ENCODE results near the gene PRPF39. TPM values are rescaled to one million over a fixed set of nuclear protein-coding genes. Genes with fewer than 3 reads are reported as not detected.

Gene PRPF39
- total and polyA plus RNA-seq, 2 experiments from 2014 or later, result 30.4 to 40.7 TPM

- H3K27ac ChIP-seq, result peak overlapping the region; percentile 52
- no peaks in the 10 kb centered on the region for H3K4me1 ChIP-seq (ENCODE audit: low read depth)
- no peak for DNase-seq (ENCODE audit: low read depth in 1 of 2, low spot score in 1 of 2)
- no peaks in the 10 kb centered on the region for H3K27me3 ChIP-seq
- TF ChIP-seq, protein P1, sequence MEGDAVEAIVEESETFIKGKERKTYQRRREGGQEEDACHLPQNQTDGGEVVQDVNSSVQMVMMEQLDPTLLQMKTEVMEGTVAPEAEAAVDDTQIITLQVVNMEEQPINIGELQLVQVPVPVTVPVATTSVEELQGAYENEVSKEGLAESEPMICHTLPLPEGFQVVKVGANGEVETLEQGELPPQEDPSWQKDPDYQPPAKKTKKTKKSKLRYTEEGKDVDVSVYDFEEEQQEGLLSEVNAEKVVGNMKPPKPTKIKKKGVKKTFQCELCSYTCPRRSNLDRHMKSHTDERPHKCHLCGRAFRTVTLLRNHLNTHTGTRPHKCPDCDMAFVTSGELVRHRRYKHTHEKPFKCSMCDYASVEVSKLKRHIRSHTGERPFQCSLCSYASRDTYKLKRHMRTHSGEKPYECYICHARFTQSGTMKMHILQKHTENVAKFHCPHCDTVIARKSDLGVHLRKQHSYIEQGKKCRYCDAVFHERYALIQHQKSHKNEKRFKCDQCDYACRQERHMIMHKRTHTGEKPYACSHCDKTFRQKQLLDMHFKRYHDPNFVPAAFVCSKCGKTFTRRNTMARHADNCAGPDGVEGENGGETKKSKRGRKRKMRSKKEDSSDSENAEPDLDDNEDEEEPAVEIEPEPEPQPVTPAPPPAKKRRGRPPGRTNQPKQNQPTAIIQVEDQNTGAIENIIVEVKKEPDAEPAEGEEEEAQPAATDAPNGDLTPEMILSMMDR (IDR thresholded peaks at IDR 0.05; ENCODE audit: low read depth, low read length), result no peak
- no peak overlapping the region for H3K4me3 ChIP-seq
- no peaks in the 10 kb centered on the region for H3K9me3 ChIP-seq (ENCODE audit: low read depth)
- H3K36me3 ChIP-seq, result peaks cover 78% of the 10 kb centered on the region
Measured at GRCh38 chr14:45114327-45114726, 30.4 kb downstream of the PRPF39 start.

DNA sequence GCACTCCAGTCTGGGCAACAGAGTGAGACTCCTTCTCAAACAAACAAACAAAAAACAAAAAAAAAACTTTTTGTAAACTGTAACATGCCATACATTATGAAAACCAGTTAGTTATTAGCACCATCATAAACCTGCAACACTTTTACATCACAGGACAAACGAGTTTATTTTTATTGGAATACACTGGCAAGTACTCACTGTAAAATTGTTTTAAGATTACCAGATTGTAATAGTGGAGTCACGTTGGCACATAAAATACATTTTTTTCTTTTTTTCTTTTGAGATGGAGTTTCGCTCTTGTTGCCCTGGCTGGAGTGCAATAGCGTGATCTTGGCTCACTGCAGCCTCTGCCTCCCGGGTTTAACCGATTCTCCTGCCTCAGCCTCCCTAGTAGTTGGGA lies 34.7 kb downstream of the PRPF39 start:
- Histone ChIP-seq H3K4me1 (ENCODE audit: low read depth) (no peaks in the 10 kb centered on the region), H3K27me3 (no peaks in the 10 kb centered on the region), H3K9me3 (ENCODE audit: low read depth) (no peaks in the 10 kb centered on the region), H3K27ac (no peak overlapping the region), H3K4me3 (no peak overlapping the region), H3K36me3 (peaks cover 69% of the 10 kb centered on the region)
- no peak for DNase-seq (ENCODE audit: low read depth in 1 of 2, low spot score in 1 of 2)
- TF ChIP-seq, protein P1 (IDR thresholded peaks at IDR 0.05; ENCODE audit: low read depth, low read length), result no peak

DNA sequence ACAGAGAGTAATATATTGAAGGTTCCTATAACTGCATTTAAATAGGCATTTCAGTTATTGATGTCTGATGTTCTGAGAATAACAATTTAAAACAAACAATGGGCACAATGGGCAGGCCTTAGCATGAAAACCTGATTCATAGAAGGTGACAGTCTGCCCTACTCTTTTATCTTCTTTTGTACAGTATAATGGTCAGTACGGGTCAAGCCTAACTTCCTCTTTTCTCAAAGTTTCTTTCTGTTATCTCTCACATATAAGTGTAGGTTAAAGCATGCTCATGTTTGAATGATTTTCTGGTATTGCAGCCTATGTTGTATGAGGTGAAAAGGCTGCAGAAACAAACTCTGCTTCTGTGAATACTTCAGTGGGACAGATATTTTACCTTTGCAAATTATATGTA lies 36.2 kb downstream of the PRPF39 start:
- no peaks in the 10 kb centered on the region for H3K9me3 ChIP-seq (ENCODE audit: low read depth)
- H3K4me1 ChIP-seq (ENCODE audit: low read depth), result no peaks in the 10 kb centered on the region
- no peak for DNase-seq (ENCODE audit: low read depth in 1 of 2, low spot score in 1 of 2)
- peaks cover 62% of the 10 kb centered on the region for H3K36me3 ChIP-seq
- TF ChIP-seq, protein P1 (IDR thresholded peaks at IDR 0.05; ENCODE audit: low read depth, low read length), result no peak
- no peak overlapping the region for H3K4me3 ChIP-seq
- no peak overlapping the region for H3K27ac ChIP-seq
- H3K27me3 ChIP-seq, result no peaks in the 10 kb centered on the region

DNA sequence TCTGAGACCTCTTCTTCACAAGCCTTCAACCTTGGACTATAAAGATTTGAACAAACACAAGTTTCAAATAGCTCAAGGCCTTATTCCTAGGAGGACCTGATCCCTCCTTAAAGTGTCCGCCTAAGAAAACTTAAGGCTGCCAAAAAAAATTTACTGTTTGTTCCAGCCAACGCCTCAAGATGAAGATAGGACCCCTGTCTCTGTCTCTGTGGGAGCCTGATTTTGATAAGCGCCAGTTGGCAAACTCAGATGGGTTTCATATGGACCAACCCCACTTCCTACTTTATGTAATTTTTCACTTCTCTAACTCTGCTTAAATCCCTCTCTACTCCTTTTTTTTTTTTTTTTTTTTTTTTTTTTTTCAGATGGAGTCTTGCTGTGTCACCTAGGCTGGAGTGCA lies 39.4 kb downstream of the PRPF39 start:
- no peak for DNase-seq (ENCODE audit: low read depth in 1 of 2, low spot score in 1 of 2)
- Histone ChIP-seq H3K4me1 (ENCODE audit: low read depth) (no peaks in the 10 kb centered on the region), H3K27me3 (no peaks in the 10 kb centered on the region), H3K36me3 (peaks cover 42% of the 10 kb centered on the region), H3K4me3 (no peak overlapping the region), H3K27ac (no peak overlapping the region), H3K9me3 (ENCODE audit: low read depth) (no peaks in the 10 kb centered on the region)
- TF ChIP-seq, protein P1 (IDR thresholded peaks at IDR 0.05; ENCODE audit: low read depth, low read length), result no peak

- Histone ChIP-seq H3K27ac (no peak overlapping the region), H3K27me3 (no peaks in the 10 kb centered on the region), H3K9me3 (ENCODE audit: low read depth) (no peaks in the 10 kb centered on the region), H3K36me3 (peaks cover 22% of the 10 kb centered on the region), H3K4me3 (no peak overlapping the region), H3K4me1 (ENCODE audit: low read depth) (peaks cover 21% of the 10 kb centered on the region)
- TF ChIP-seq, protein P1 (IDR thresholded peaks at IDR 0.05; ENCODE audit: low read depth, low read length), result no peak
- no peak for DNase-seq (ENCODE audit: low read depth in 1 of 2, low spot score in 1 of 2)
Measured at GRCh38 chr14:45125754-45126153, 41.8 kb downstream of the PRPF39 start.
